ENCODE data around the gene ZNHIT2. TPM values are rescaled to one million over a fixed set of nuclear protein-coding genes. Genes with fewer than 3 reads are reported as not detected.

Gene ZNHIT2
- total and polyA plus RNA-seq, 8 donors, result 2.4 to 130 (median 18.9) TPM; not detected in 1

DNA sequence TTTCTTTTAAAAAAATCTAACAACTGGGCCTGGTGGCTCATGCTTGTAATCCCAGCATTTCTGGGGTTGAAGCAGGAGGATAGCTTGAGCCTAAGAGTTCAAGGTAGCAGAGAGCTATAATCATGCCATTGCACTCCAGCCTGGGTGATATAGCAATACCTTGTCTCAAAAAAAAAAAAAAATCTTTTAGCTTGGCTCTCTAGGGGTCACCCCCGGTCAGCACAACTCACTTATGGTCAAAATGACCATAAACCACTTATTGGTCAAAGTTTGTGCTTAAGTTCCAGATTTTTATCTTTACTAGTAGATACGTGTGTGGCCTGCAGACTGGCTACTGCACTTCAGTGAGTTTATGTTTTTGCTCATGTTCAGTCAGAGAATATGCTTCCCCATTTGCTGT, 46.2 kb upstream of the ZNHIT2 start:
- no peak overlapping the region for H3K4me3 ChIP-seq
- H3K36me3 ChIP-seq, result no peaks in the 10 kb centered on the region
- no peak for DNase-seq
- WGBS, 5 donors, result 74 to 86% (median 80%) methylated on average over 2 of the region's 2 CpGs
- H3K4me1 ChIP-seq, result peaks cover 0 to 7% (median 3%) of the 10 kb centered on the region in 4 donors
- no peaks in the 10 kb centered on the region for H3K9me3 ChIP-seq
- intact Hi-C loops (cut with DNase I; ENCODE audit: low total_unique reads), result no loop called here
- TF ChIP-seq POLR2A (IDR thresholded peaks at IDR 0.05) (no peak), POLR2AphosphoS5 (IDR thresholded peaks at IDR 0.05) (no peak), EP300 (IDR thresholded peaks at IDR 0.05) (no peak)
- TF ChIP-seq, protein P1, sequence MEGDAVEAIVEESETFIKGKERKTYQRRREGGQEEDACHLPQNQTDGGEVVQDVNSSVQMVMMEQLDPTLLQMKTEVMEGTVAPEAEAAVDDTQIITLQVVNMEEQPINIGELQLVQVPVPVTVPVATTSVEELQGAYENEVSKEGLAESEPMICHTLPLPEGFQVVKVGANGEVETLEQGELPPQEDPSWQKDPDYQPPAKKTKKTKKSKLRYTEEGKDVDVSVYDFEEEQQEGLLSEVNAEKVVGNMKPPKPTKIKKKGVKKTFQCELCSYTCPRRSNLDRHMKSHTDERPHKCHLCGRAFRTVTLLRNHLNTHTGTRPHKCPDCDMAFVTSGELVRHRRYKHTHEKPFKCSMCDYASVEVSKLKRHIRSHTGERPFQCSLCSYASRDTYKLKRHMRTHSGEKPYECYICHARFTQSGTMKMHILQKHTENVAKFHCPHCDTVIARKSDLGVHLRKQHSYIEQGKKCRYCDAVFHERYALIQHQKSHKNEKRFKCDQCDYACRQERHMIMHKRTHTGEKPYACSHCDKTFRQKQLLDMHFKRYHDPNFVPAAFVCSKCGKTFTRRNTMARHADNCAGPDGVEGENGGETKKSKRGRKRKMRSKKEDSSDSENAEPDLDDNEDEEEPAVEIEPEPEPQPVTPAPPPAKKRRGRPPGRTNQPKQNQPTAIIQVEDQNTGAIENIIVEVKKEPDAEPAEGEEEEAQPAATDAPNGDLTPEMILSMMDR (IDR thresholded peaks at IDR 0.05), result no peak
- no peak overlapping the region for H3K27ac ChIP-seq
- H3K27me3 ChIP-seq, result no peaks in the 10 kb centered on the region

DNA sequence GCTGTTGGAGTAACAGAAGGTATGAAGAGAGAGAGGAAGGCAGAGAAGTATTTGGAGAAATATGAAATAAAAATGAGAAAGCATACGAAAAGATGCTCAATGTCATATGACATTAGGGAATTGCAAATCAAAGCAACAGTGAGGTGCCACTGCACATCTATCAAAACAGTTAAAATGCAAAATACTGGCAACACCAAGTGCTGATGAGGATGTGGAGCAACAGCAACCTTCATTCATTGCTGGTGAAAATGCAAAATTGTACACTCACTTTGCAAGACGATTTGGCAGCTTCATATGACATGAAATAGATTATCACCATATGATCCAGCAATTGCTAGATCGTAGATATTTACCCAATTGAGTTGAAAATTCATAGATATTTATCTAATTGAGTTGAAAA, 43.1 kb upstream of the ZNHIT2 start:
- H3K36me3 ChIP-seq, result no peaks in the 10 kb centered on the region
- TF ChIP-seq, protein P1 (IDR thresholded peaks at IDR 0.05), result no peak
- TF ChIP-seq EP300 (IDR thresholded peaks at IDR 0.05) (no peak), POLR2AphosphoS5 (IDR thresholded peaks at IDR 0.05) (no peak), POLR2A (IDR thresholded peaks at IDR 0.05) (no peak)
- no peaks in the 10 kb centered on the region for H3K27me3 ChIP-seq
- intact Hi-C loops (cut with DNase I; ENCODE audit: low total_unique reads), result no loop called here
- no peak overlapping the region for H3K4me3 ChIP-seq
- WGBS, 5 donors, result 75 to 85% (median 78%) methylated on average over 3 of the region's 3 CpGs
- no peak for DNase-seq
- no peaks in the 10 kb centered on the region for H3K9me3 ChIP-seq
- no peak overlapping the region for H3K27ac ChIP-seq
- peaks cover 0 to 2% (median under 1%) of the 10 kb centered on the region in 4 donors for H3K4me1 ChIP-seq

DNA sequence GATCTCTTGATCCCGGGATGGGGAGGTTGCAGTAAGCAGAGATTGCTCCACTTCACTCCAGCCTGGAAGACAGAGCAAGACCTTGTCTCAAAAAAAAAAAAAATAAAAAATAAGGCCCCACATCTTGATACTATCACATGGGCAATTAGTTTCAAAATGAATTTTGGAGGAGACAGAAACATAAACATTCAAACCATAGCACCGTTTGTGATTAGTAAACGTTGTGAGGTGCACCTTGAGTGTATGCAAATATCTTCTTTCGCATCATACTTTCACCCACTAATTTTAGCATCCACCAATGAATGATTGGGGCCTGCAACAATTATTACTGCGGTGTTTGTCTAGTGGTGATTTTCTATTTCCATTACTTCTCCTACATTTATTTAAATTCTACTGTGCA, 41.5 kb upstream of the ZNHIT2 start:
- no peak for DNase-seq

GRCh38 chr11:65157336-65157735, 39.8 kb upstream of the ZNHIT2 start:
- DNase-seq, result no peak
- no peaks in the 10 kb centered on the region for H3K36me3 ChIP-seq
- intact Hi-C loops (cut with DNase I; ENCODE audit: low total_unique reads), result no loop called here
- H3K27ac ChIP-seq, result no peak overlapping the region
- H3K4me1 ChIP-seq, result no peaks in the 10 kb centered on the region
- H3K9me3 ChIP-seq, result no peaks in the 10 kb centered on the region
- WGBS, 5 donors, result 61 to 87% (median 78%) methylated on average over 3 of the region's 3 CpGs
- TF ChIP-seq POLR2A (IDR thresholded peaks at IDR 0.05) (no peak), POLR2AphosphoS5 (IDR thresholded peaks at IDR 0.05) (no peak), EP300 (IDR thresholded peaks at IDR 0.05) (no peak)
- TF ChIP-seq, protein P1 (IDR thresholded peaks at IDR 0.05), result no peak
- H3K27me3 ChIP-seq, result no peaks in the 10 kb centered on the region
- no peak overlapping the region for H3K4me3 ChIP-seq

More for the DNA sequence above, 41.5 kb upstream of the ZNHIT2 start:
- Histone ChIP-seq H3K9me3 (no peaks in the 10 kb centered on the region), H3K36me3 (no peaks in the 10 kb centered on the region), H3K27ac (no peak overlapping the region), H3K4me1 (no peaks in the 10 kb centered on the region), H3K27me3 (no peaks in the 10 kb centered on the region), H3K4me3 (no peak overlapping the region)
- WGBS, 5 donors, result 57 to 71% (median 62%) methylated on average over 5 of the region's 5 CpGs
- TF ChIP-seq EP300 (IDR thresholded peaks at IDR 0.05), result no peak
- TF ChIP-seq POLR2AphosphoS5 (IDR thresholded peaks at IDR 0.05), result no peak
- TF ChIP-seq, protein P1 (IDR thresholded peaks at IDR 0.05), result no peak
- no peak for TF ChIP-seq POLR2A (IDR thresholded peaks at IDR 0.05)
- intact Hi-C loops (cut with DNase I; ENCODE audit: low total_unique reads), result no loop called here
